ENCODE results near the gene TOX3. TPM values are rescaled to one million over a fixed set of nuclear protein-coding genes. Genes with fewer than 3 reads are reported as not detected.

The TOX3 gene
- total and polyA plus RNA-seq, 2 experiments from 2014 or later, result 9.8 to 15.6 TPM

DNA sequence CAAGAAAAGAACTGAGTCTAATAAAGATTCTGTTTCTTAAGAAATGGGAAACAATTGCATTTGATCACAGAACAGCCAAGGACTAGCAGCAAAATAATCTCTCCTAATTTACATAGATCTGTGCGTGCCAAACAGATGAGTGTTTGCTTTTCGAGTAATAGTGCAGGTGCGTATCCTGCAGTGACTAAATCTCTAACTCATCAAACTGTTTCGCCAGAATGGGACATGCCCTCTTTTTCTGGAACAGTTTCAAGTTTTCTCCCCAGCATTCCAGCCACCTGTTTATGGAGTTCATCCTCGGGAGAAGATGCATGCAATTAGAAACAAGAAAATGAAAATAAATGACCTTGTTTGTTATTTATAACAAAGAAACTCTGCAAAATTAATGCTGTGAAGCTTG, 5.7 kb upstream of the TOX3 start:
- peaks cover 49% of the 10 kb centered on the region for H3K4me1 ChIP-seq (ENCODE audit: insufficient read depth)

DNA sequence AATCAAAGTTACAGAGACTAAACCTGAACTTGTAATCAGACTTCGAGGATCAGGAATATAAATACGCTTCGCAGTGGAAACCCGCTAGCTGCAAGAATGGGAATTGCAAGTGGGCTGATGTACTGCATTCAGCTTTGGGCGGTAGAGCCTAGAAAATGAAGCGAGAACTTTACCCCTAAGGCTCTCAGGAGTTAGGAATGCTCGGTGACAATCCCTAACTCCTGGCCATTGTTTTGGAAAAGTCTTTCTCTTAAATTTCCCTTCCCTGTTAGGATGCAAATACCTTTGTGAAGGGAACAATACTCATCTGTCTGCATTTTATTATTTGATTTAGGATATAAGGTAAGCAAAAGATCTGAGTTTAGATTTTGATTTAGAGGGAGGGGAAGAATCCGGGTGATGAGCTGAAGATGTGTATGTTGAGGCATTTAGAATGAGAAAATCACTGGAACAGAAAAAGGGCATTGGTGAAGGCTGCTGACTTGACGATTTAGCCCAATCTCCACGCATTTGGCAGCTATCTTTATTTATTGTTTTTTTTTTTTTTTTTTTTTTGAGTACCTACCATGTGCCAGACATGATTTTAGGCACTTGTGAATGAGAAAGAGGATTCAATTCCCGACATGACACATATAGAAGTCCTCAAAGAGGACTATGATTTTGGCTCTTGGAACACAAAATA, 2.2 kb upstream of the TOX3 start:
- Histone ChIP-seq H3K36me3 (ENCODE audit: insufficient read depth) (no peaks in the 10 kb centered on the region), H3F3A (replicated peaks; ENCODE audit: low read depth) (peaks cover 7% of the 10 kb centered on the region; the same call in 1 of the 2 replicates), H3K27me3 (ENCODE audit: insufficient read depth) (peaks cover 65% of the 10 kb centered on the region), H3K9me2 (ENCODE audit: insufficient read depth) (peaks cover 7% of the 10 kb centered on the region; the same call in 1 of the 2 replicates), H3K27ac (ENCODE audit: low read depth) (no peak overlapping the region), H4K20me1 (replicated peaks; ENCODE audit: insufficient read depth) (no peaks in the 10 kb centered on the region; the same call in 1 of the 2 replicates), H3K4me1 (ENCODE audit: insufficient read depth) (peaks cover 45% of the 10 kb centered on the region), H2AFZ (no peak overlapping the region), H3K4me2 (peak overlapping the region; percentile 91), H3K4me3 (peak overlapping the region; percentile 71), H3K79me2 (replicated peaks; ENCODE audit: insufficient read depth) (peaks cover 21% of the 10 kb centered on the region)
- Mint-ChIP-seq H3K27me3 (ENCODE audit: insufficient read depth, low read depth, poor library complexity) (peaks cover 28% of the 10 kb centered on the region), H3K9me3 (no peaks in the 10 kb centered on the region), H3K4me3 (peak overlapping the region; percentile 15; the same call in 2 of the 3 replicates), H3K4me1 (peaks cover 50% of the 10 kb centered on the region), H3K36me3 (ENCODE audit: low read depth) (no peaks in the 10 kb centered on the region; the same call in 1 of the 3 replicates), H3K27ac (no peak overlapping the region)
- ATAC-seq, result peak; percentile 71
- DNase-seq (ENCODE audit: low spot score), result peak; percentile 90
- TF ChIP-seq POLR2AphosphoS5 (IDR thresholded peaks at IDR 0.05; ENCODE audit: low read depth) (no peak), EZH2 (IDR thresholded peaks at IDR 0.05; ENCODE audit: low read depth, unreplicated experiment) (no peak), CREB1 (CRISPR knock-in tag; IDR thresholded peaks at IDR 0.05; ENCODE audit: low read depth) (no peak), ZNF331 (CRISPR knock-in tag; IDR thresholded peaks at IDR 0.05; ENCODE audit: low read depth) (no peak), EZH2phosphoT487 (IDR thresholded peaks at IDR 0.05; ENCODE audit: unreplicated experiment) (no peak), JUNB (IDR thresholded peaks at IDR 0.05; ENCODE audit: unreplicated experiment) (peak; percentile 64), STAT1 (IDR thresholded peaks at IDR 0.05; ENCODE audit: unreplicated experiment) (no peak), NANOG (IDR thresholded peaks at IDR 0.05; ENCODE audit: borderline replicate concordance) (no peak)
- TF ChIP-seq, protein P1, sequence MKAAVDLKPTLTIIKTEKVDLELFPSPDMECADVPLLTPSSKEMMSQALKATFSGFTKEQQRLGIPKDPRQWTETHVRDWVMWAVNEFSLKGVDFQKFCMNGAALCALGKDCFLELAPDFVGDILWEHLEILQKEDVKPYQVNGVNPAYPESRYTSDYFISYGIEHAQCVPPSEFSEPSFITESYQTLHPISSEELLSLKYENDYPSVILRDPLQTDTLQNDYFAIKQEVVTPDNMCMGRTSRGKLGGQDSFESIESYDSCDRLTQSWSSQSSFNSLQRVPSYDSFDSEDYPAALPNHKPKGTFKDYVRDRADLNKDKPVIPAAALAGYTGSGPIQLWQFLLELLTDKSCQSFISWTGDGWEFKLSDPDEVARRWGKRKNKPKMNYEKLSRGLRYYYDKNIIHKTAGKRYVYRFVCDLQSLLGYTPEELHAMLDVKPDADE (IDR thresholded peaks at IDR 0.05), result no peak
- TF ChIP-seq, protein P2, sequence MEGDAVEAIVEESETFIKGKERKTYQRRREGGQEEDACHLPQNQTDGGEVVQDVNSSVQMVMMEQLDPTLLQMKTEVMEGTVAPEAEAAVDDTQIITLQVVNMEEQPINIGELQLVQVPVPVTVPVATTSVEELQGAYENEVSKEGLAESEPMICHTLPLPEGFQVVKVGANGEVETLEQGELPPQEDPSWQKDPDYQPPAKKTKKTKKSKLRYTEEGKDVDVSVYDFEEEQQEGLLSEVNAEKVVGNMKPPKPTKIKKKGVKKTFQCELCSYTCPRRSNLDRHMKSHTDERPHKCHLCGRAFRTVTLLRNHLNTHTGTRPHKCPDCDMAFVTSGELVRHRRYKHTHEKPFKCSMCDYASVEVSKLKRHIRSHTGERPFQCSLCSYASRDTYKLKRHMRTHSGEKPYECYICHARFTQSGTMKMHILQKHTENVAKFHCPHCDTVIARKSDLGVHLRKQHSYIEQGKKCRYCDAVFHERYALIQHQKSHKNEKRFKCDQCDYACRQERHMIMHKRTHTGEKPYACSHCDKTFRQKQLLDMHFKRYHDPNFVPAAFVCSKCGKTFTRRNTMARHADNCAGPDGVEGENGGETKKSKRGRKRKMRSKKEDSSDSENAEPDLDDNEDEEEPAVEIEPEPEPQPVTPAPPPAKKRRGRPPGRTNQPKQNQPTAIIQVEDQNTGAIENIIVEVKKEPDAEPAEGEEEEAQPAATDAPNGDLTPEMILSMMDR (conservative IDR thresholded peaks at IDR 0.05; ENCODE audit: low read depth in 2 of 2), result peak; percentile 36 to 74

More for the DNA sequence above, 5.7 kb upstream of the TOX3 start:
- no peak overlapping the region for H3K27ac Mint-ChIP-seq
- Histone ChIP-seq H3K79me2 (replicated peaks; ENCODE audit: insufficient read depth) (no peaks in the 10 kb centered on the region), H3K4me2 (no peak overlapping the region), H3K4me3 (no peak overlapping the region), H3K27me3 (ENCODE audit: insufficient read depth) (peaks cover 72% of the 10 kb centered on the region), H3K36me3 (ENCODE audit: insufficient read depth) (no peaks in the 10 kb centered on the region), H2AFZ (no peak overlapping the region), H4K20me1 (replicated peaks; ENCODE audit: insufficient read depth) (no peaks in the 10 kb centered on the region), H3F3A (replicated peaks; ENCODE audit: low read depth) (peaks cover 6% of the 10 kb centered on the region; the same call in 1 of the 2 replicates), H3K9me2 (ENCODE audit: insufficient read depth) (peaks cover 7% of the 10 kb centered on the region; the same call in 1 of the 2 replicates), H3K27ac (ENCODE audit: low read depth) (no peak overlapping the region)
- H3K27me3 Mint-ChIP-seq (ENCODE audit: insufficient read depth, low read depth, poor library complexity), result peaks cover 29% of the 10 kb centered on the region
- no peak for TF ChIP-seq EZH2phosphoT487 (IDR thresholded peaks at IDR 0.05; ENCODE audit: unreplicated experiment)
- TF ChIP-seq, protein P3, sequence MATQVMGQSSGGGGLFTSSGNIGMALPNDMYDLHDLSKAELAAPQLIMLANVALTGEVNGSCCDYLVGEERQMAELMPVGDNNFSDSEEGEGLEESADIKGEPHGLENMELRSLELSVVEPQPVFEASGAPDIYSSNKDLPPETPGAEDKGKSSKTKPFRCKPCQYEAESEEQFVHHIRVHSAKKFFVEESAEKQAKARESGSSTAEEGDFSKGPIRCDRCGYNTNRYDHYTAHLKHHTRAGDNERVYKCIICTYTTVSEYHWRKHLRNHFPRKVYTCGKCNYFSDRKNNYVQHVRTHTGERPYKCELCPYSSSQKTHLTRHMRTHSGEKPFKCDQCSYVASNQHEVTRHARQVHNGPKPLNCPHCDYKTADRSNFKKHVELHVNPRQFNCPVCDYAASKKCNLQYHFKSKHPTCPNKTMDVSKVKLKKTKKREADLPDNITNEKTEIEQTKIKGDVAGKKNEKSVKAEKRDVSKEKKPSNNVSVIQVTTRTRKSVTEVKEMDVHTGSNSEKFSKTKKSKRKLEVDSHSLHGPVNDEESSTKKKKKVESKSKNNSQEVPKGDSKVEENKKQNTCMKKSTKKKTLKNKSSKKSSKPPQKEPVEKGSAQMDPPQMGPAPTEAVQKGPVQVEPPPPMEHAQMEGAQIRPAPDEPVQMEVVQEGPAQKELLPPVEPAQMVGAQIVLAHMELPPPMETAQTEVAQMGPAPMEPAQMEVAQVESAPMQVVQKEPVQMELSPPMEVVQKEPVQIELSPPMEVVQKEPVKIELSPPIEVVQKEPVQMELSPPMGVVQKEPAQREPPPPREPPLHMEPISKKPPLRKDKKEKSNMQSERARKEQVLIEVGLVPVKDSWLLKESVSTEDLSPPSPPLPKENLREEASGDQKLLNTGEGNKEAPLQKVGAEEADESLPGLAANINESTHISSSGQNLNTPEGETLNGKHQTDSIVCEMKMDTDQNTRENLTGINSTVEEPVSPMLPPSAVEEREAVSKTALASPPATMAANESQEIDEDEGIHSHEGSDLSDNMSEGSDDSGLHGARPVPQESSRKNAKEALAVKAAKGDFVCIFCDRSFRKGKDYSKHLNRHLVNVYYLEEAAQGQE (IDR thresholded peaks at IDR 0.05; ENCODE audit: unreplicated experiment), result no peak
- no peaks in the 10 kb centered on the region; the same call in 1 of the 3 replicates for H3K36me3 Mint-ChIP-seq (ENCODE audit: low read depth)
- H3K9me3 Mint-ChIP-seq, result no peaks in the 10 kb centered on the region; the same call in 2 of the 3 replicates
- ATAC-seq (no peak), DNase-seq (ENCODE audit: low spot score) (no peak)
- H3K4me1 Mint-ChIP-seq, result peaks cover 52% of the 10 kb centered on the region
- H3K4me3 Mint-ChIP-seq, result no peak overlapping the region
